GM12801 (cell line): ENCODE results near the gene VGLL4.

ENCODE experiments used
- TF ChIP-seq, protein P1 (sequence below): IDR thresholded peaks from one replicate; pipeline ENCODE4 v1.5.1; 2011; ENCODE audit warnings: control low read depth; ENCODE audit not compliant: insufficient read length; ENCODE audit errors: extremely low read depth

Gene VGLL4

DNA sequence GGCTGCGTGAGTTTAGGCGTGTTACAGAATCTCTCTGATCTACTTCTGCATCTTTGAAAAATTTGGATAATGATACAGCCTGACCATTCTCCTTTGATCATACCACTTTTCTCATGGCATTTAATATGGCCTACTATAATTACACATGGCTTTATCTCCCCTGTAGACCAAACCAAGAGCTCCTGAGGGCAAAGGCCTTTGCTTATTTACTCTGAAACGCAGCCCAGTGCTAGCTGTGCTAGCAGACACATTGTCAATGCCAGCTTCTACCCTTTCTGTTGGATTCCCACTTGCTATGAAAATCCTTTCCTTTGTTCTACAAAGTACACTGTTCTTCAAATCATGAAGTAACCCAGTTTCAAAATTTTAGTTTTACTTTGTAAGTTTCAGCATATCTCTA is 16.5 kb upstream of the VGLL4 start:
- TF ChIP-seq, protein P1, sequence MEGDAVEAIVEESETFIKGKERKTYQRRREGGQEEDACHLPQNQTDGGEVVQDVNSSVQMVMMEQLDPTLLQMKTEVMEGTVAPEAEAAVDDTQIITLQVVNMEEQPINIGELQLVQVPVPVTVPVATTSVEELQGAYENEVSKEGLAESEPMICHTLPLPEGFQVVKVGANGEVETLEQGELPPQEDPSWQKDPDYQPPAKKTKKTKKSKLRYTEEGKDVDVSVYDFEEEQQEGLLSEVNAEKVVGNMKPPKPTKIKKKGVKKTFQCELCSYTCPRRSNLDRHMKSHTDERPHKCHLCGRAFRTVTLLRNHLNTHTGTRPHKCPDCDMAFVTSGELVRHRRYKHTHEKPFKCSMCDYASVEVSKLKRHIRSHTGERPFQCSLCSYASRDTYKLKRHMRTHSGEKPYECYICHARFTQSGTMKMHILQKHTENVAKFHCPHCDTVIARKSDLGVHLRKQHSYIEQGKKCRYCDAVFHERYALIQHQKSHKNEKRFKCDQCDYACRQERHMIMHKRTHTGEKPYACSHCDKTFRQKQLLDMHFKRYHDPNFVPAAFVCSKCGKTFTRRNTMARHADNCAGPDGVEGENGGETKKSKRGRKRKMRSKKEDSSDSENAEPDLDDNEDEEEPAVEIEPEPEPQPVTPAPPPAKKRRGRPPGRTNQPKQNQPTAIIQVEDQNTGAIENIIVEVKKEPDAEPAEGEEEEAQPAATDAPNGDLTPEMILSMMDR: no peak

DNA sequence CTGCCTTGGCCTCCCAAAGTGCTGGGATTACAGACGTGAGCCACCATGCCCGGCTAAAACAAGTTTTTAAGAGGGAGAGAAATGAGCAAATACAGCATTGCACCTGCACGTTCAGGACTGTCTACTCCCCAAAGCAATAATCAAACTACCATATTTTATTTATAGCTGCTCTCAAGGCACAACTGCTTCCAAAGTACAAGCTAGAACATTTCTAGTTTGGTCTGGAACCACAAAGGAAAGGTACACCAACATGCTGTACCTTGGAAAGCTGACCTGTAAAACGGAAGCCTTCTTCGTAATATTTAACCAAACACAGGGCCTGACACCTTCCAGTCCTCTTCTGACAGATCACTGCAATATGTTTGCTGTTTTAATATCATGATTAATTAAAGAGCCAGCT is 14.5 kb upstream of the VGLL4 start:
- TF ChIP-seq, protein P1: no peak

DNA sequence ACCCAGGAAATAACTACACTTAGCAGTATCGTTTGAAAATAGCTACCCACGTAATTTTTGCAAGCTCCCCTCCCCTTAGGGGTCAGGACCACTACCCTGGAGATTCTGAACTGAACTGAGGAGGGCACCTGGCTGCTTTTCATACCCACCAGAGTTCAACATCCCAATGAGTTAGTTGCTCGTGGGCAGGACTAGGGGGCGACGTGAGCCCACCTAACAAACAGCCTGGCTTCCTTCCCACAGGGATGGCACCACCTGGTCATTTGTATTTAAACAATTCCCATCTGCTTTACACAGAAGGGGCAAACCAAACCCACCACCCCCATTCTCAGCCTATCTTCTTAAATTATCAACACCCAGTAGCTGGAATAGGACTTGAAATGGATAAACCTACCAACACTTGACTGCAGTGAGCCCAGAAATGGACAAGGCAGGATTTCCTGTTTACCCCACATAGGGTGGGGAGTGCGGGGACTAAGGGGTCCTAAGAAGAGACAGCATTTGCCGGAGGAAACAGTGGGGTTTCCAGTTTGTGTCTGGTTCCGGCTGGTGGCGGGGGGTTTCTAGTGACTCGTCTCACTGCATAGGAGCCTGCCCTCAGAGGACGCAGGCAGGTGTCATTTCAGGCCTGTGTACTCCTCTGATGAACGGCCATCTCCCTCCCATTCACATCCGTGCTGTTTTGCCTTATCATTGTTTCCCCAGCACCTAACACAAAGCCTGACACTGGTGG is 11.6 kb upstream of the VGLL4 start:
- TF ChIP-seq, protein P1: no peak

DNA sequence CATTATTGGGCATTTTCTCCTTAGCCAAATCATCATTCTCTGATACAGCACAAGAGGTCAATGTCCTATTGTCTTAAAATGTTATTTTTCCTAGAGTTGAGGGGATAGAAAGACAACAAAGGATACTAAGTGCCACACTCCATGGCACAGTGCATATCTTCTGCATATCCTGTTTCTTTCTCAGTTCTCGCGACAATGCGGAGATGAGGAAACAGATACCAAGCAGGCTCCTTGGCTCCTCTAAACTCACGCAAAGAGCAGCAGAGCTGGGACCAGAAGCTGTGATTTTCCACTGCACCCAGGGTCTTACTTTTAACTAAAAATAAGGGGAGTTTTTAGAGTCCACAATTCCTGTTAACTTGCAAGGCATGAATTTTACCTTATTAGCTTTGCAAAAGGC is 10.5 kb upstream of the VGLL4 start:
- TF ChIP-seq, protein P1: no peak

DNA sequence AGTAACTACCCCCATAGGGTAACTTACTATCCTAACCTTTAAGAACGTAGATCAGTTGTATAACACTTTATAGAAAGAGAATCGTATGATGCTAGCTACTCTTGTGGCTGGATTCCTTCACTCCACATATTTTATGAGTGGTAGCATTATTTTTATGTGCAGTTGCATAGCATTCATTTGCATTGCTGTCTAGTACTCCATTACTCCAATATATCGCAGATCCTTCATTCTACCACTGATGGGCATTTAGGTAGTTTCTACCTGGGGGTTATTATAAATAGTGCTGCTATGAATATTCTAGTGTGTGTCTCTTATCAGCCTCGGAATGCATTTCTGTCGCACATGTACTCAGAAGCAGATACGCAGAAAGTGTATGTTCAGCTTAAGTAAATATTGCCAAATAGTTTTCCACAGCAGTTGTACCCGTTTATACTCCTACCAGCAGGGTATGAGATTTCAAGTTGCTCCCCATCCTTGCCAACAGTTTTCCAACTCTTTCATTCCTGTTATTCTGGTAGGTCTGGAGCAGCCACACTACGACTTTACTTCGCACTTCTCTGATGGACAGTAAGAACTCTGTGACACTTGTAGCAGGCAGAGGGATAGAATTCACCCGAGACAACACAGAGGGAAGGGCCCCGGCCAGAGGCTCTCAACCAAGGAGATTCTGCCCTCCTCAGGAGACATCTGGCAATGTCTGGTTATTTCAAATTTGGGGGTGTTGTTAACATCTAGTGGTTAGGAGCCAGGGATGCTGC is 9.8 kb upstream of the VGLL4 start:
- TF ChIP-seq, protein P1: no peak

DNA sequence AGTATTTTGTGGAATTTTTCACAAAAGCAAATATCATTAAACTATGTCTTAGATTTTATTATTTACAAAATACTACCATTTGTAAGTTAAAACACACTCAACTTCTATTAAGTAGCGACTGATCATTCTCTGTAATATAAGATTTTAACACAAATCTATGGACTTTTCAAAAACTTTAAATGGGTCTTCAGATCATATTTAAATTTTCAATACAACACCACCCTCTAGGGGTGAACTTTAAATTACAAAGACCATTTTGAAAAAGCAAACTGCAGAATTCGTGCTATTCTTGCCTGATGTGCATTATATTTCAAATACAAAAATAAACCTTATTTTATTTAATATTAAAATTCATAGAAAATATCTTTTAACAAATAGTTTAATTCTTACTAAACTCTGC is 8.2 kb upstream of the VGLL4 start:
- TF ChIP-seq, protein P1: no peak

DNA sequence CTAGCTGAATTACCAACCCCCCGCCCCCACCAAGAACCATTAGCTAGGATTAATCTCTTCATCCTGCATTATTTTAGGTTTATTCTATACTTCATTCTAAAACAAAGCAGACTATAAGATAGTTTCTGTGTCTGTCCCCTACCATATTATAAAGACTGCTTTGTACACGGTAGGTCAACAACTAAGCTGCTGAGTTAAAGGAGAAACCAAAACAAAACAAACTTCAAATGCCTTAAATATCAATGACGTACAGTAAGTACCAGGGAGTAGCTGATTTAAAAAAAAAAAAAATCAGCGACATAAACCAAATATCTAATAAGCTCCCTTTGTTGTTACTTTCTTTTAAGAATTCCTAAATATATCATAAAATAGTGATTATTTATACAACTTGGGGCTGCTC is 7.8 kb upstream of the VGLL4 start:
- TF ChIP-seq, protein P1: no peak
